HG02973 (cell line): ENCODE measurements around the gene TOMM5.
"Not testable (repeated sequence)": the region's sequence is repeated elsewhere in the genome, so short reads cannot be mapped to it uniquely, and the experiment has no call there.

ENCODE experiments used
- ATAC-seq: cut with Tn5 transposase; IDR thresholded peaks from one replicate; pipeline ENCODE4 v1.9.1; 2021; ENCODE audit warnings: moderate library complexity; ENCODE audit not compliant: unreplicated experiment

Gene TOMM5

GRCh38 chr9:37611961-37612360 lies 19.6 kb upstream of the TOMM5 start:
- ATAC-seq = no peak

- no peak for ATAC-seq
Observed at GRCh38 chr9:37611014-37611413, 18.6 kb upstream of the TOMM5 start.

GRCh38 chr9:37609735-37610397 lies 17.5 kb upstream of the TOMM5 start:
- no peak for ATAC-seq

- no peak for ATAC-seq
Observed at GRCh38 chr9:37608250-37608649, 15.9 kb upstream of the TOMM5 start.

GRCh38 chr9:37604296-37604695 lies 11.9 kb upstream of the TOMM5 start:
- ATAC-seq = no peak

- no peak for ATAC-seq
Observed at GRCh38 chr9:37602817-37603216, 10.4 kb upstream of the TOMM5 start.

- not testable (repeated sequence) for ATAC-seq
Observed at GRCh38 chr9:37602061-37602460, 9.7 kb upstream of the TOMM5 start.

- ATAC-seq = no peak
Observed at GRCh38 chr9:37596504-37596903, 4.1 kb upstream of the TOMM5 start.

- no peak for ATAC-seq
Observed at GRCh38 chr9:37593883-37594448, 1.6 kb upstream of the TOMM5 start.

- no peak for ATAC-seq
Observed at GRCh38 chr9:37587521-37587920, 4.9 kb downstream of the TOMM5 start.

GRCh38 chr9:37583522-37584121 lies 8.8 kb downstream of the TOMM5 start:
- no peak for ATAC-seq

GRCh38 chr9:37582548-37583157 lies 9.7 kb downstream of the TOMM5 start:
- ATAC-seq = no peak

- ATAC-seq = peak; percentile 60
Observed at GRCh38 chr9:37575921-37576721, 16.3 kb downstream of the TOMM5 start, which contains the start of gene FBXO10. TSS of gene FBXO10 (minus strand) at chr9:37576380. CDS start at chr9:37541768, 34,612 bp downstream.

- ATAC-seq = peak; percentile 32
Observed at GRCh38 chr9:37575511-37575914, 16.9 kb downstream of the TOMM5 start.

GRCh38 chr9:37575001-37575400 lies 17.4 kb downstream of the TOMM5 start:
- no peak for ATAC-seq

GRCh38 chr9:37574241-37574721 lies 18.1 kb downstream of the TOMM5 start:
- ATAC-seq = no peak

GRCh38 chr9:37571282-37571681 lies 21.1 kb downstream of the TOMM5 start:
- no peak for ATAC-seq

GRCh38 chr9:37566716-37567115 lies 25.7 kb downstream of the TOMM5 start:
- ATAC-seq = no peak

GRCh38 chr9:37565661-37566618 lies 26.5 kb downstream of the TOMM5 start:
- ATAC-seq = peak; percentile 77

- ATAC-seq = no peak
Observed at GRCh38 chr9:37564916-37565315, 27.5 kb downstream of the TOMM5 start.
